GM12874 (cell line): Measurements from ENCODE around the gene MRPS11.

Source experiments
- CTCF ChIP-seq: IDR thresholded peaks from 2 replicates; pipeline ENCODE4 v1.5.1; 2011; ENCODE audit warnings: low read depth, mild to moderate bottlenecking, control low read depth, low read length, moderate library complexity; ENCODE audit not compliant: insufficient read depth

Gene MRPS11

GRCh38 chr15:88477126-88477525 is 9.6 kb downstream of the MRPS11 start:
- no peak for TF ChIP-seq CTCF

- TF ChIP-seq CTCF, result no peak
Measured at GRCh38 chr15:88477904-88478303, 10.4 kb downstream of the MRPS11 start.

- TF ChIP-seq CTCF, result no peak
Measured at GRCh38 chr15:88479169-88479568, 11.7 kb downstream of the MRPS11 start.

- no peak for TF ChIP-seq CTCF
Measured at GRCh38 chr15:88480981-88481380, 13.5 kb downstream of the MRPS11 start.

- TF ChIP-seq CTCF, result no peak
Measured at GRCh38 chr15:88482263-88482662, 14.8 kb downstream of the MRPS11 start.

GRCh38 chr15:88484682-88485331 is 17.3 kb downstream of the MRPS11 start:
- TF ChIP-seq CTCF, result no peak

GRCh38 chr15:88487178-88487795 is 19.8 kb downstream of the MRPS11 start:
- no peak for TF ChIP-seq CTCF
